Nephron (organoid): ENCODE results near the gene SH3TC1.

Experiments
- H3K27ac Mint-ChIP-seq, 3 experiments: 2 replicates each; pipeline ENCODE4 v1.8.0; 2020; ENCODE audit warnings: mixed read lengths in 3 of 3, mild to moderate bottlenecking in 2 of 3, moderate library complexity in 1 of 3
- H3K27me3 Mint-ChIP-seq: 2 replicates; pipeline ENCODE4 v1.8.0; 2021; ENCODE audit warnings: low read depth, mild to moderate bottlenecking, moderate library complexity, mixed read lengths
- H3K36me3 Mint-ChIP-seq: 2 replicates; pipeline ENCODE4 v1.8.0; 2020; ENCODE audit warnings: low read depth, mixed read lengths
- H3K4me1 Mint-ChIP-seq: 2 replicates; pipeline ENCODE4 v1.8.0; 2020; ENCODE audit warnings: mixed read lengths
- H3K4me3 Mint-ChIP-seq, 3 experiments: 2 replicates each; pipeline ENCODE4 v1.8.0; 2020; ENCODE audit warnings: mild to moderate bottlenecking in 3 of 3, mixed read lengths in 3 of 3, moderate library complexity in 2 of 3
- H3K9me3 Mint-ChIP-seq: 2 replicates; pipeline ENCODE4 v1.8.0; 2020; ENCODE audit warnings: mixed read lengths
- CTCF ChIP-seq, 3 experiments: fragments of 200-600 bp; sonication (generic); IDR thresholded peaks; one replicate each; pipeline ENCODE4 v1.5.0; 2021; ENCODE audit warnings: antibody characterized with exemption in 3 of 3; ENCODE audit not compliant: unreplicated experiment in 3 of 3

SH3TC1 gene

GRCh38 chr4:8235686-8236085, 36.6 kb downstream of the SH3TC1 start:
- Mint-ChIP-seq H3K36me3 (no peaks in the 10 kb centered on the region), H3K4me3 (no peak overlapping the region), H3K27ac (no peak overlapping the region), H3K9me3 (no peaks in the 10 kb centered on the region), H3K27me3 (no peaks in the 10 kb centered on the region), H3K4me1 (peaks cover 5% of the 10 kb centered on the region)
- TF ChIP-seq CTCF (IDR thresholded peaks at IDR 0.05; ENCODE audit: unreplicated experiment in 3 of 3), result no peak

DNA sequence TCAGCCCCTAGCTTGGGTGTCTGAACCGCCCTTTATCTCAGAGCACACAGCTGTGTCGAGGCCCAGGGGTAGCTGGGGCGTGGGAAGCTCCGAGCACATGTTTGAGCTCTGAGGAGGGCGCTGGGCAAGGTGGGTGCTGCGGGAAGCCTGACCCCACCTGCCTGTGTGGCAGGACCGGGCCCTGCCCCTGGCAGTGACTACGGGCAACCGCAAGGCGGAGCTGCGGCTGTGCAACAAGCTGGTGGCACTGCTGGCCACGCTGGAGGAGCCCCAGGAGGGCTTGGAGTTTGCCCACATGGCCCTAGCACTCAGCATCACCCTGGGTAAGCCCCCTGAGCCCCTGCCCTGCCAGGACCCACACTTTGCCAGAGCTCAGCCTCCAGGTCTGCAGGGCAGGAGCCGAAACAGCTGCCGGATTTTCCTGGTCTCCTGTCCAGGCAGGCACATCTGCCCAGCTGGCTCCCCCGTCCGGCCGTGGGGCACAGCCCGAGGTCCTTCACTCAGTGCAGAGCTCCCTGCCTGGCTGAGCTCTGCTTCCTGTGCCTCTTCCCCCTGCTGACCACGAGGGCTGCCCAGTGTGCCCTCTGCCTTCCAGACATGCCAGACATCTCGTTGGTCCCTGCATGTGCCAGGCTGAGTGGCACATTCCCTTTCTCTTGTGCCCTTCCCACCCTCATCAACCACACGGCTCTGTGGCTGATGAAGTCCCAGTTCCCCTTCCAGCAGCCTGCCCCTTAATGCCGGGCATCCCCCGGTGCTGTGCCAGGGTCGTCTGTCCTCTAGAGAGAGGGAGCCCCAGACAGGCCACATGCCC, 37.2 kb downstream of the SH3TC1 start:
- H3K27me3 Mint-ChIP-seq, result no peaks in the 10 kb centered on the region
- H3K36me3 Mint-ChIP-seq, result no peaks in the 10 kb centered on the region
- H3K4me1 Mint-ChIP-seq, result no peaks in the 10 kb centered on the region

GRCh38 chr4:8236920-8237195, 37.8 kb downstream of the SH3TC1 start:
- no peak for TF ChIP-seq CTCF (IDR thresholded peaks at IDR 0.05; ENCODE audit: unreplicated experiment in 3 of 3)
- Mint-ChIP-seq H3K4me3 (no peak overlapping the region), H3K36me3 (no peaks in the 10 kb centered on the region), H3K9me3 (no peaks in the 10 kb centered on the region), H3K4me1 (peaks cover 2% of the 10 kb centered on the region), H3K27ac (no peak overlapping the region), H3K27me3 (no peaks in the 10 kb centered on the region)

More for the DNA sequence above, 37.2 kb downstream of the SH3TC1 start:
- no peaks in the 10 kb centered on the region for H3K9me3 Mint-ChIP-seq
- no peak overlapping the region for H3K4me3 Mint-ChIP-seq
- TF ChIP-seq CTCF (IDR thresholded peaks at IDR 0.05; ENCODE audit: unreplicated experiment in 3 of 3), result no peak
- H3K27ac Mint-ChIP-seq, result no peak overlapping the region

DNA sequence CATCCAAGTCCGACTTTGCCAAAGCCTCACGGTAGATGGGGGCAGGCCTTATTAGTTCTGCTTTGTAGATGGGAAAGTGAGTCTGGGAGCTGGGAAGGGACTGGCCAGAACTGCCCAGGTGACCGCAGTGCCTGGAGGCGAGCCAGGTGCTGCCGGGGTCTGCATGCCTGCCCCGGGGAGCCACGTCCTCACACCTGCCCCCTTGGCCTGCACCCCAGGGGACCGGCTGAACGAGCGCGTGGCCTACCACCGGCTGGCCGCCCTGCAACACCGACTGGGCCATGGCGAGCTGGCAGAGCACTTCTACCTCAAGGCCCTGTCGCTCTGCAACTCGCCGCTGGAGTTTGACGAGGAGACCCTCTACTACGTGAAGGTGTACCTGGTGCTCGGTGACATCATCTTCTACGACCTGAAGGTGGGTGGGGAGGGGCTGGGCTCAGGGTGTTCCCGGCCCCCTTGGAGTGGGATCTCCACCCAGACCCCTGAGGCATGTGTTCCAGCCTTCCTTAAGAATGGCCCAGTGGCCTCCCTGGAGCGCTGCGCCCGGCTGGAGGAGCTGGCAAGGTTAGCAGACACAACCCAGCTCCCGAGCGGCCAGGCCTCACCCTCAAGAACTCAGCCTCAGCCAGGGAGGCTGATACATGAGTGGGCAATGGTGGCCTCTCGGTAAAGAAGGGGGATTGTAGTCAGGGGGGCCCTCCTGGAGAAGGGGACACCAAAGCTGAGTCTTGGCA, 38.3 kb downstream of the SH3TC1 start:
- no peaks in the 10 kb centered on the region for H3K36me3 Mint-ChIP-seq
- no peak for TF ChIP-seq CTCF (IDR thresholded peaks at IDR 0.05; ENCODE audit: unreplicated experiment in 3 of 3)
- H3K4me3 Mint-ChIP-seq, result no peak overlapping the region

GRCh38 chr4:8238036-8238511, 39.0 kb downstream of the SH3TC1 start:
- Mint-ChIP-seq H3K4me1 (peaks cover 15% of the 10 kb centered on the region), H3K27ac (no peak overlapping the region), H3K9me3 (no peaks in the 10 kb centered on the region), H3K27me3 (no peaks in the 10 kb centered on the region), H3K4me3 (no peak overlapping the region), H3K36me3 (no peaks in the 10 kb centered on the region)
- TF ChIP-seq CTCF (IDR thresholded peaks at IDR 0.05; ENCODE audit: unreplicated experiment in 3 of 3), result no peak

More for the DNA sequence above, 38.3 kb downstream of the SH3TC1 start:
- no peak overlapping the region for H3K27ac Mint-ChIP-seq
- no peaks in the 10 kb centered on the region for H3K9me3 Mint-ChIP-seq
- peaks cover 8% of the 10 kb centered on the region for H3K4me1 Mint-ChIP-seq
- no peaks in the 10 kb centered on the region for H3K27me3 Mint-ChIP-seq
